Panc1 (cell line): ENCODE measurements around the gene CHAF1A.

Experiments
- CTCF ChIP-seq: fragments of 450-650 bp; IDR thresholded peaks from 2 replicates; pipeline ENCODE4 v1.5.1; 2017; ENCODE audit warnings: mild to moderate bottlenecking
- POLR2AphosphoS5 ChIP-seq: IDR thresholded peaks from 2 replicates; pipeline ENCODE4 v1.6.1; 2012; ENCODE audit warnings: mild to moderate bottlenecking, low read depth, low read length, moderate library complexity
- REST ChIP-seq, 2 experiments: IDR thresholded peaks; 2 replicates each; pipeline ENCODE4 v1.6.1; 2011 to 2012; ENCODE audit warnings: low read depth in 2 of 2, control low read depth in 1 of 2, low read length in 1 of 2, mild to moderate bottlenecking in 1 of 2, moderate library complexity in 1 of 2; ENCODE audit not compliant: insufficient read depth in 1 of 2
- SIN3A ChIP-seq: IDR thresholded peaks from 2 replicates; pipeline ENCODE4 v1.6.1; 2012; ENCODE audit warnings: low read depth, mild to moderate bottlenecking, low read length, moderate library complexity, borderline replicate concordance; ENCODE audit not compliant: insufficient read depth

- TF ChIP-seq CTCF: no peak
- TF ChIP-seq SIN3A: no peak
- TF ChIP-seq POLR2AphosphoS5: no peak
- TF ChIP-seq REST (IDR thresholded peaks at IDR 0.05; ENCODE audit: insufficient read depth in 1 of 2, low read depth in 2 of 2, low read length in 1 of 2): no peak
These were observed 48.2 kb upstream of the CHAF1A start for GRCh38 chr19:4354282-4354681.
